IPS-NIHi7 (cell line): Measurements from ENCODE around the gene SIK2.
"Not testable (repeated sequence)": the region's sequence is repeated elsewhere in the genome, so short reads cannot be mapped to it uniquely, and the experiment has no call there.

Experiments used
- DNase-seq: peaks from one replicate; pipeline ENCODE4 v3.0.0; 2012; ENCODE audit warnings: mixed read lengths; ENCODE audit errors: extremely low spot score

Gene SIK2

GRCh38 chr11:111624608-111625007, 22.4 kb downstream of the SIK2 start:
- DNase-seq, result no peak

GRCh38 chr11:111627591-111627990, 25.3 kb downstream of the SIK2 start:
- no peak for DNase-seq

- no peak for DNase-seq
Observed at GRCh38 chr11:111629499-111629898, 27.2 kb downstream of the SIK2 start.

- no peak for DNase-seq
Observed at GRCh38 chr11:111631024-111631665, 28.9 kb downstream of the SIK2 start.

- DNase-seq, result no peak
Observed at GRCh38 chr11:111631666-111632039, 29.4 kb downstream of the SIK2 start.

- DNase-seq, result no peak
Observed at GRCh38 chr11:111632516-111633220, 30.4 kb downstream of the SIK2 start.

GRCh38 chr11:111633248-111633647, 31.0 kb downstream of the SIK2 start:
- no peak for DNase-seq

DNA sequence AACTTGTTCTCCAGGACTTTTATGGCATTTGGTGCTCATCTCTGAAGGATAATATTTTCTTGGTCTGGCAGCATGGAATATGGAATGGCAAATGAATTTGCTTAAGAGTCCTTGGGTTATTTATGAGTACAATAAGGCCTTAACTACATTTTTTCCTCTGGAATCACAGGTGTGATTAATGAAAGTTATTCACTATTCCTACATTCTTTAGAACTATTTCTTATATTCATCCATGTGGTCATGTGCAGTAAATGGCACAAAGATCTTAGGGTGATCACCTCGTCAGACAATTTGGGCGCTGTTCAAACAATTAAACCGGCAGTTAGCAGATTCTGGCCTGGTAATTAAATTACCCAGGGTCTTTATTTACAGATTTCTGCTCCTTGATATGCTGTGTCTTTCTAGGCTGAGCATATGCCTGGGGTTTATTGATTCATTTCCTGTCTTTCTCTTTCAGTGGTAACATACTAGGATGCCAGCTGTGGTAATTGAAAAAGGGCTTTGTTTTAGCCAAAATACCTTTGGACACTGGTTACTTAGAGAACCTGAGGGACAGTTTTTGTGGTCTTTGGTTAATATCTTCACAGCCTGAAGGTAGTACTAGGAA, 31.6 kb downstream of the SIK2 start:
- no peak for DNase-seq

GRCh38 chr11:111634981-111635705, 32.9 kb downstream of the SIK2 start:
- no peak for DNase-seq

DNA sequence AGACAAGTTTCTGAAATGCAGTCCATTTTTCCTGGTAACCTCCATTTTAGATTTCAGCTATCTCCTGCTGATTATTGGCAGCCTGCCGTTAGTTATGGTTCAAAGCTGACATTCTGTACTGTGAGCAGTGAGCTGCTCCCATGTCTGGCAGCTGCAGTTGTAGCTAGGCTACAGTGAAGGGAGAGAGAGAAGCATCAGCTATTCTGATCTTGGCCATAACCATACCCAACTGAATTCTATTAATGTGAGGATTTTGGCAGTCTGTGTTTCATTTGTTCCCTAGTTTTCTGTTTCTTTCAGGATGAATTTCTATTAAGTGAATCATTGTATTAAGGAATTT, 33.4 kb downstream of the SIK2 start:
- no peak for DNase-seq

- no peak for DNase-seq
Observed at GRCh38 chr11:111637885-111638284, 35.6 kb downstream of the SIK2 start.

DNA sequence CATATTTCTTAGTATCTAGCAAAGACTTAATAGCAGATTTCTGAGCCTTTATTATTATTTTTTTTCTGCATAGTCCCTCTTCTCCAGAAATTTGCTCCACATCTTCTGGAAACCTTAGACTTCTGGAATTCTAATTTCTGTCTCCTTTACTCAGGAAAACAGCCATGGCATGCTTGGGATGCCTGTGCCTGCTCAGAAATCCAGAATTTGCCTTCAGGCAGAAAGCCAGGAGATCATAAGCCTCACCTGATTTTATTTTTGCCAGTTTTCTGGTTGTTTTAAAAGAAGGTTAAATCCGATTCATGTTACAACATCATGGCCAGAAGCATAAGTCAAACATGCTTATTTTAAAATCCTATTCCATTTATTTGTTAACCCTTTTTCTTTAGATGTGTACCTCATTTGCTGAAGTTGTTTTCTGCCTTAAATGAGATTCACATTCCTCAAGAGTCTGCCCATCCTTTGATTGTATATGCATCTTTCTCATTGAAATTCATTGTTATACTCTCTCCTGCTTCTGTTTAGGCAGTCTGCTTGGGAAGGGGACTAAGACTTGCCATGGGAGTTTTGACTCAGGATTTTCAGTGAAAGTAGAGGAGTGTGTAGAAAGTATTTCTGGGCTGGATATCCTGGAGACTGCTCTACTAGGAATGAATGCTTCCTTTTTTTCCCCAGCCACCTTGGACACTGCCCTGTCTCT, 37.1 kb downstream of the SIK2 start:
- DNase-seq, result no peak

GRCh38 chr11:111641339-111642015, 39.2 kb downstream of the SIK2 start:
- no peak for DNase-seq

- no peak for DNase-seq
Observed at GRCh38 chr11:111642542-111642941, 40.3 kb downstream of the SIK2 start.

DNA sequence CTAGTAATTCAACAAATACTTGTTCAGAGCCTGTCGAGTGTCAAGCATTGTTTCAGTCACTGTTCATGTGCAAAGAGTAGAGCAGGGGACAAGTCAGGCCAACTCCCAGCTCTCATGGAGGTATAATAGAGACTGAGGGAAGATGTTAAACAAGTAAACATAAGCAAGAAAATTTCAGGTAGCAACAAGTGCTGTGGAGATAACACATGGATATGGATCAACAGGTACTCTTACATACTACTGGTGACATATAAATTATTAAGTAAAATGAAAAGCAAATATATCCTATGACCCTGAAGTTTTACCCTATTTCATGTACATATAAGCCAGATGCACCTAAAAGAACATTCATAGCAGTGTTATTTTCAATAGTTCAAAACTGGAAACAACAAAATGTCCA, 42.7 kb downstream of the SIK2 start:
- no peak for DNase-seq

- no peak for DNase-seq
Observed at GRCh38 chr11:111645657-111646316, 43.5 kb downstream of the SIK2 start.

- DNase-seq, result not testable (repeated sequence)
Observed at GRCh38 chr11:111651336-111651735, 49.1 kb downstream of the SIK2 start.

GRCh38 chr11:111652184-111652583, 49.9 kb downstream of the SIK2 start:
- DNase-seq, result no peak

DNA sequence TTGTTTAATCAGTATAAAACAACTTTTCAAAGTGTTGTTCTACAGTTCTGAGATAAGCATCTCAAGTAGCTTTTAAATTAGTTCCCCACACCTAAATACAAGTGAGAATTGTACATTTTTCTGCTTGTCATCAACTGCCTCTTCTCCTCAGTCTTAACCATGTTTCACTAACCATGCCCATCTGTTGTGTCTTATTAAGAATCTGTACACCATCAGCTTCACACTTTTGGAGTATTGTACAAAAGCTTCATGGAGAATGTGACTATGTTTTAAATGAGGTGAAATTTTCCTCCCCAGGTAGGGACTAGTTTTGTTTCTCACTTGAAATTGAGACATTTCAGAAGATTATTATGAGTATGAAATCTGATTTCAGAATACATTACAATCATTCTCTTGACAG, 52.4 kb downstream of the SIK2 start:
- DNase-seq, result no peak

DNA sequence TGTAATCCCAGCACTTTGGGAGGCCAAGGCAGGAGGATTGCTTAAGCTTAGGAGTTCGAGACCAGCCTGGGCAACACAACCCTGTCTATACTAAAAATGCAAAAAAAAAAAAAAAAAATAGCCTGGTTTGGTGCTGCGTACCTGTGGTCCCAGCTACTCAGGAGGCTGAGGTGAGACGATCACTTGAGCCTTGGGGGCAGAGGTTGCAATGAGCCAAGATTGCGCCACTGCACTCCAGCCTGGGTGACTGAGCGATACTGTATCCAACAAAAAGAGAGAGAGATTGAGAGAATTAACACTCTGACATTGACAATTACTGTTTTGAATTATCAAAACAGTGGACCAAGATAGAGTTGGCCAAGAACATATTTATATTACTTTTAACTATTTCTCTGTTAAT, 53.7 kb downstream of the SIK2 start:
- no peak for DNase-seq

DNA sequence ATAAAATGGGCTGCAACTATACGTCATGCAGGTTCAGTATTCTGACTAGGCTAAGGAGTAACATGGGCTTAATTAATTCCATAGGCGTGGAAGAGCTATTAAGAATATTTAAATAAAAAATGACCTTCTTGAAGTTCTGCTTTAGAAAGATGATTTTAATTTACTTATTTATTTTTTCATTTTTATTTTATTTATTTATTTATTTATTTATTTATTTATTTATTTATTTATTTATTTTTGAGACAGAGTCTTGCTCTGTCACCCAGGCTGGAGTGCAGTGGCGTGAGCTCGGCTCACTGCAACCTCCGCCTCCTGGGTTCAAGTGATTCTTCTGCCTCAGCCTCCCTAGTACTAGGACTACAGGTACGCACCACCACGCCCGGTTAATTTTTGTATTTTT, 55.7 kb downstream of the SIK2 start:
- not testable (repeated sequence) for DNase-seq
